K562 (cell line): Measurements from ENCODE around the gene STON2. TPM values are rescaled to one million over a fixed set of nuclear protein-coding genes. Genes with fewer than 3 reads are reported as not detected.

Experiments used
- ATF7 ChIP-seq: fragments of 450-650 bp; IDR thresholded peaks from 2 replicates; pipeline ENCODE4 v1.7.1; 2014; ENCODE audit warnings: mild to moderate bottlenecking, moderate library complexity
- CHD1 ChIP-seq: fragments of 200-600 bp; sonication (generic); IDR thresholded peaks from one replicate; pipeline ENCODE4 v1.6.1; 2012; ENCODE audit warnings: mild to moderate bottlenecking, moderate library complexity, low read length, inconsistent platforms
- CHD2 ChIP-seq: IDR thresholded peaks from 2 replicates; pipeline ENCODE4 v1.6.1; 2011; ENCODE audit warnings: low read depth, low read length
- CREB3 ChIP-seq: fragments of 450-650 bp; conservative IDR thresholded peaks from 2 replicates; pipeline ENCODE4 v1.6.1; 2016; ENCODE audit warnings: missing genetic modification characterization, low read depth, mild to moderate bottlenecking, missing compliant biosample characterization, moderate library complexity
- DIDO1 ChIP-seq: fragments of 450-650 bp; IDR thresholded peaks from 2 replicates; pipeline ENCODE4 v1.6.1; 2016; ENCODE audit warnings: low read depth, missing biosample characterization, missing genetic modification characterization
- DMBX1 ChIP-seq: fragments of 250-450 bp; sonication (Bioruptor Pico); IDR thresholded peaks from 2 replicates; pipeline ENCODE4 v1.8.0; 2022; ENCODE audit warnings: inconsistent platforms, mild to moderate bottlenecking, moderate library complexity, borderline replicate concordance
- FOSL1 ChIP-seq: fragments of 200-800 bp; sonication (Bioruptor generic); conservative IDR thresholded peaks from 2 replicates; pipeline ENCODE4 v1.6.1; 2016; ENCODE audit warnings: missing genetic modification characterization, missing compliant biosample characterization
- MTA1 ChIP-seq: fragments of 450-650 bp; IDR thresholded peaks from 2 replicates; pipeline ENCODE4 v1.6.1; 2017; ENCODE audit warnings: borderline replicate concordance
- POLR2H ChIP-seq: IDR thresholded peaks from 2 replicates; pipeline ENCODE4 v1.6.1; 2016; ENCODE audit warnings: missing genetic modification characterization, low read depth, mild to moderate bottlenecking, control low read depth, missing compliant biosample characterization, moderate library complexity
- SIN3A ChIP-seq, 2 experiments: fragments of 150-350 bp in 1 of 2; IDR thresholded peaks; 2 replicates each; pipeline ENCODE4 v1.6.1; 2011 to 2016; ENCODE audit warnings: borderline replicate concordance in 2 of 2, low read depth in 2 of 2, low read length in 2 of 2, mild to moderate bottlenecking in 2 of 2, moderate library complexity in 2 of 2; ENCODE audit not compliant: control insufficient read depth in 1 of 2
- SMARCB1 ChIP-seq: IDR thresholded peaks from 2 replicates; pipeline ENCODE4 v1.6.1; 2011; ENCODE audit warnings: improper control_type of control experiment, low read depth; ENCODE audit not compliant: insufficient read length
- STAT5A ChIP-seq: IDR thresholded peaks from 2 replicates; pipeline ENCODE4 v1.6.1; 2012; ENCODE audit warnings: low read length, inconsistent platforms, borderline replicate concordance
- TCFL5 ChIP-seq: fragments of 250-450 bp; sonication (Bioruptor Pico); conservative IDR thresholded peaks from 2 replicates; pipeline ENCODE4 v1.6.1; 2021; ENCODE audit warnings: mild to moderate bottlenecking, moderate library complexity, matching md5 sums
- TOE1 ChIP-seq, 2 experiments: fragments of 450-650 bp in 1 of 2; sonication (generic) in 1 of 2; formaldehyde crosslinking in 1 of 2; IDR thresholded peaks; 2 replicates each; pipeline versions ENCODE4 v1.7.1 to v1.8.0; 2016 to 2022; ENCODE audit warnings: borderline replicate concordance in 2 of 2, mild to moderate bottlenecking in 2 of 2, antibody characterized with exemption in 1 of 2, inconsistent platforms in 1 of 2, low read depth in 1 of 2, missing genetic modification reagents in 1 of 2, moderate library complexity in 1 of 2
- ZNF175 ChIP-seq: fragments of 200-800 bp; sonication (Bioruptor generic); IDR thresholded peaks from 2 replicates; pipeline ENCODE4 v1.6.1; 2016; ENCODE audit warnings: low read depth, mild to moderate bottlenecking, missing genetic modification characterization, missing compliant biosample characterization
- polyA plus RNA-seq, 8 experiments: library from polyadenylated mRNA; depleted of rRNA in 4 of 8; stranded (reverse) in 5 of 8; unstranded in 3 of 8; fragments of >200 nt; fragmentation: Nextera tagmentation in 2 of 8; fragmentation: Illumina TruSeq in 1 of 8; extraction: Ambion mirVana in 2 of 8; extraction: Trizol in 1 of 8; gene quantifications; 2 replicates each; pipeline versions ENCODE4 v1.2.1 to v1.2.3, GENCODE V29; 2011 to 2014; ENCODE audit warnings: inconsistent platforms in 1 of 8, missing spikeins in 1 of 8
- total RNA-seq, 7 experiments: library from RNA; depleted of rRNA in 6 of 7; stranded (reverse); fragments of >200 nt in 6 of 7; fragmentation: Illumina TruSeq in 2 of 7; extraction: Trizol in 2 of 7; gene quantifications; 2 replicates each; pipeline versions ENCODE4 v1.2.1 to v1.2.3, GENCODE V29; 2011 to 2021; ENCODE audit warnings: low replicate concordance in 1 of 7
- TF ChIP-seq, protein P1 (sequence below): fragments of 450-650 bp; IDR thresholded peaks from 2 replicates; pipeline ENCODE4 v1.7.1; 2018; ENCODE audit warnings: mild to moderate bottlenecking, low read depth; ENCODE audit not compliant: partially characterized antibody
- TF ChIP-seq, protein P2 (sequence below): fragments of 200-800 bp; sonication (Bioruptor generic); IDR thresholded peaks from 2 replicates; pipeline ENCODE4 v1.6.1; 2016; ENCODE audit warnings: missing genetic modification characterization, missing compliant biosample characterization
- TF ChIP-seq, protein P3 (sequence below): fragments of 250-450 bp; sonication (Bioruptor Pico); IDR thresholded peaks from 2 replicates; pipeline ENCODE4 v1.4.0; 2020

The STON2 gene
- total and polyA plus RNA-seq, 9 of the 15 experiments (the other 6 are each of a cell fraction or from before 2014, with no cell fraction given) = 7.8 to 99.3 (median 53.5) TPM

- TF ChIP-seq TOE1 (IDR thresholded peaks at IDR 0.05; ENCODE audit: borderline replicate concordance) (no peak), TOE1 (CRISPR knock-in tag; IDR thresholded peaks at IDR 0.05; ENCODE audit: borderline replicate concordance, low read depth) (no peak), FOSL1 (tag) (no peak), DMBX1 (CRISPR knock-in tag) (peak; percentile 86), MTA1 (no peak), SMARCB1 (no peak), CHD2 (no peak), ATF7 (0 out of 2 replicates have a peak, but pooled peaks have one; percentile 21), SIN3A (IDR thresholded peaks at IDR 0.05; ENCODE audit: borderline replicate concordance in 2 of 2, control insufficient read depth in 1 of 2, low read depth in 2 of 2, low read length in 2 of 2) (no peak), DIDO1 (tag) (no peak), STAT5A (peak; percentile 83), CREB3 (tag) (no peak), POLR2H (tag) (no peak), ZNF175 (CRISPR knock-in tag) (peak; percentile 81), CHD1 (no peak), TCFL5 (no peak)
- TF ChIP-seq, protein P1, sequence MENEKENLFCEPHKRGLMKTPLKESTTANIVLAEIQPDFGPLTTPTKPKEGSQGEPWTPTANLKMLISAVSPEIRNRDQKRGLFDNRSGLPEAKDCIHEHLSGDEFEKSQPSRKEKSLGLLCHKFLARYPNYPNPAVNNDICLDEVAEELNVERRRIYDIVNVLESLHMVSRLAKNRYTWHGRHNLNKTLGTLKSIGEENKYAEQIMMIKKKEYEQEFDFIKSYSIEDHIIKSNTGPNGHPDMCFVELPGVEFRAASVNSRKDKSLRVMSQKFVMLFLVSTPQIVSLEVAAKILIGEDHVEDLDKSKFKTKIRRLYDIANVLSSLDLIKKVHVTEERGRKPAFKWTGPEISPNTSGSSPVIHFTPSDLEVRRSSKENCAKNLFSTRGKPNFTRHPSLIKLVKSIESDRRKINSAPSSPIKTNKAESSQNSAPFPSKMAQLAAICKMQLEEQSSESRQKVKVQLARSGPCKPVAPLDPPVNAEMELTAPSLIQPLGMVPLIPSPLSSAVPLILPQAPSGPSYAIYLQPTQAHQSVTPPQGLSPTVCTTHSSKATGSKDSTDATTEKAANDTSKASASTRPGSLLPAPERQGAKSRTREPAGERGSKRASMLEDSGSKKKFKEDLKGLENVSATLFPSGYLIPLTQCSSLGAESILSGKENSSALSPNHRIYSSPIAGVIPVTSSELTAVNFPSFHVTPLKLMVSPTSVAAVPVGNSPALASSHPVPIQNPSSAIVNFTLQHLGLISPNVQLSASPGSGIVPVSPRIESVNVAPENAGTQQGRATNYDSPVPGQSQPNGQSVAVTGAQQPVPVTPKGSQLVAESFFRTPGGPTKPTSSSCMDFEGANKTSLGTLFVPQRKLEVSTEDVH = no peak
- TF ChIP-seq, protein P2, sequence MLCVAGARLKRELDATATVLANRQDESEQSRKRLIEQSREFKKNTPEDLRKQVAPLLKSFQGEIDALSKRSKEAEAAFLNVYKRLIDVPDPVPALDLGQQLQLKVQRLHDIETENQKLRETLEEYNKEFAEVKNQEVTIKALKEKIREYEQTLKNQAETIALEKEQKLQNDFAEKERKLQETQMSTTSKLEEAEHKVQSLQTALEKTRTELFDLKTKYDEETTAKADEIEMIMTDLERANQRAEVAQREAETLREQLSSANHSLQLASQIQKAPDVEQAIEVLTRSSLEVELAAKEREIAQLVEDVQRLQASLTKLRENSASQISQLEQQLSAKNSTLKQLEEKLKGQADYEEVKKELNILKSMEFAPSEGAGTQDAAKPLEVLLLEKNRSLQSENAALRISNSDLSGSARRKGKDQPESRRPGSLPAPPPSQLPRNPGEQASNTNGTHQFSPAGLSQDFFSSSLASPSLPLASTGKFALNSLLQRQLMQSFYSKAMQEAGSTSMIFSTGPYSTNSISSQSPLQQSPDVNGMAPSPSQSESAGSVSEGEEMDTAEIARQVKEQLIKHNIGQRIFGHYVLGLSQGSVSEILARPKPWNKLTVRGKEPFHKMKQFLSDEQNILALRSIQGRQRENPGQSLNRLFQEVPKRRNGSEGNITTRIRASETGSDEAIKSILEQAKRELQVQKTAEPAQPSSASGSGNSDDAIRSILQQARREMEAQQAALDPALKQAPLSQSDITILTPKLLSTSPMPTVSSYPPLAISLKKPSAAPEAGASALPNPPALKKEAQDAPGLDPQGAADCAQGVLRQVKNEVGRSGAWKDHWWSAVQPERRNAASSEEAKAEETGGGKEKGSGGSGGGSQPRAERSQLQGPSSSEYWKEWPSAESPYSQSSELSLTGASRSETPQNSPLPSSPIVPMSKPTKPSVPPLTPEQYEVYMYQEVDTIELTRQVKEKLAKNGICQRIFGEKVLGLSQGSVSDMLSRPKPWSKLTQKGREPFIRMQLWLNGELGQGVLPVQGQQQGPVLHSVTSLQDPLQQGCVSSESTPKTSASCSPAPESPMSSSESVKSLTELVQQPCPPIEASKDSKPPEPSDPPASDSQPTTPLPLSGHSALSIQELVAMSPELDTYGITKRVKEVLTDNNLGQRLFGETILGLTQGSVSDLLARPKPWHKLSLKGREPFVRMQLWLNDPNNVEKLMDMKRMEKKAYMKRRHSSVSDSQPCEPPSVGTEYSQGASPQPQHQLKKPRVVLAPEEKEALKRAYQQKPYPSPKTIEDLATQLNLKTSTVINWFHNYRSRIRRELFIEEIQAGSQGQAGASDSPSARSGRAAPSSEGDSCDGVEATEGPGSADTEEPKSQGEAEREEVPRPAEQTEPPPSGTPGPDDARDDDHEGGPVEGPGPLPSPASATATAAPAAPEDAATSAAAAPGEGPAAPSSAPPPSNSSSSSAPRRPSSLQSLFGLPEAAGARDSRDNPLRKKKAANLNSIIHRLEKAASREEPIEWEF (CRISPR knock-in tag) = no peak
- TF ChIP-seq, protein P3, sequence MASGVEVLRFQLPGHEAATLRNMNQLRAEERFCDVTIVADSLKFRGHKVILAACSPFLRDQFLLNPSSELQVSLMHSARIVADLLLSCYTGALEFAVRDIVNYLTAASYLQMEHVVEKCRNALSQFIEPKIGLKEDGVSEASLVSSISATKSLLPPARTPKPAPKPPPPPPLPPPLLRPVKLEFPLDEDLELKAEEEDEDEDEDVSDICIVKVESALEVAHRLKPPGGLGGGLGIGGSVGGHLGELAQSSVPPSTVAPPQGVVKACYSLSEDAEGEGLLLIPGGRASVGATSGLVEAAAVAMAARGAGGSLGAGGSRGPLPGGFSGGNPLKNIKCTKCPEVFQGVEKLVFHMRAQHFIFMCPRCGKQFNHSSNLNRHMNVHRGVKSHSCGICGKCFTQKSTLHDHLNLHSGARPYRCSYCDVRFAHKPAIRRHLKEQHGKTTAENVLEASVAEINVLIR (CRISPR knock-in tag) = no peak
Observed at GRCh38 chr14:81423504-81423903, 23.4 kb upstream of the STON2 start (continued).
